CD4-positive, CD25-positive, alpha-beta regulatory T cell (primary cell): Measurements from ENCODE around the gene ERFE. TPM values are rescaled to one million over a fixed set of nuclear protein-coding genes. Genes with fewer than 3 reads are reported as not detected.

Source experiments
- ATAC-seq, 2 donors: fragments of 150-1000 bp; cut with Tn5 transposase; one replicate each; pipeline ENCODE4 v1.10.0; 2021; ENCODE audit warnings: low read depth in 2 of 2, moderate number of reproducible peaks in 2 of 2, moderate library complexity in 1 of 2
- DNase-seq, 3 donors: peaks; one replicate each; pipeline versions ENCODE4 v3.0.0 to v3.0.0-alpha.2; 2012 to 2022; ENCODE audit warnings: mixed read lengths in 1 of 3
- H3K27ac ChIP-seq: one replicate; pipeline ENCODE4 v1.7.0; 2013; ENCODE audit warnings: mild to moderate bottlenecking, low read length; ENCODE audit not compliant: insufficient read depth, poor library complexity, severe bottlenecking
- H3K27me3 ChIP-seq: one replicate; pipeline ENCODE4 v1.7.0; 2013; ENCODE audit warnings: low read length; ENCODE audit not compliant: control insufficient read depth, insufficient read depth
- H3K36me3 ChIP-seq: one replicate; pipeline ENCODE4 v1.7.0; 2013; ENCODE audit warnings: mild to moderate bottlenecking, low read length, moderate library complexity; ENCODE audit not compliant: control insufficient read depth, insufficient read depth
- H3K4me1 ChIP-seq: 2 replicates; pipeline ENCODE4 v1.7.0; 2013; ENCODE audit warnings: mild to moderate bottlenecking, low read length; ENCODE audit not compliant: insufficient read depth, control insufficient read depth, poor library complexity, severe bottlenecking
- H3K4me3 ChIP-seq: one replicate; pipeline ENCODE4 v1.7.0; 2013; ENCODE audit warnings: low read depth, mild to moderate bottlenecking, low read length, moderate library complexity
- H3K9me3 ChIP-seq, 2 experiments: 1 replicate in 1 of 2; 2 replicates in 1 of 2; pipeline ENCODE4 v1.7.0; 2013; ENCODE audit warnings: low read length in 2 of 2, mild to moderate bottlenecking in 1 of 2, moderate library complexity in 1 of 2; ENCODE audit not compliant: control insufficient read depth in 2 of 2
- H3K27ac Mint-ChIP-seq, 3 donors: one replicate each; pipeline ENCODE4 v1.8.0; 2020 to 2022; ENCODE audit warnings: mild to moderate bottlenecking in 3 of 3, mixed read lengths in 3 of 3, moderate library complexity in 2 of 3
- H3K27me3 Mint-ChIP-seq: one replicate; pipeline ENCODE4 v1.8.0; 2022; ENCODE audit warnings: mild to moderate bottlenecking, mixed read lengths
- H3K36me3 Mint-ChIP-seq: one replicate; pipeline ENCODE4 v1.8.0; 2020; ENCODE audit warnings: mixed read lengths
- H3K4me1 Mint-ChIP-seq, 4 donors: one replicate each; pipeline ENCODE4 v1.8.0; 2020 to 2022; ENCODE audit warnings: mixed read lengths in 4 of 4, mild to moderate bottlenecking in 1 of 4
- H3K4me3 Mint-ChIP-seq, 4 donors: one replicate each; pipeline ENCODE4 v1.8.0; 2020 to 2022; ENCODE audit warnings: mild to moderate bottlenecking in 4 of 4, mixed read lengths in 4 of 4, moderate library complexity in 3 of 4
- H3K9me3 Mint-ChIP-seq, 7 donors: one replicate each; pipeline ENCODE4 v1.8.0; 2020 to 2022; ENCODE audit warnings: mixed read lengths in 7 of 7, mild to moderate bottlenecking in 3 of 7, moderate library complexity in 2 of 7
- polyA plus RNA-seq, 4 donors: library from polyadenylated mRNA; unstranded; fragments of 300-500 nt; fragmentation: Illumina TruSeq; gene quantifications; one replicate each; pipeline ENCODE4 v1.2.3, GENCODE V29; 2021
- total RNA-seq: library from RNA; stranded (reverse); gene quantifications from one replicate; pipeline ENCODE4 v1.2.3, GENCODE V29; 2022

Gene ERFE
- total and polyA plus RNA-seq, 5 donors from 2014 or later, result 0.29 TPM; not detected in 4

DNA sequence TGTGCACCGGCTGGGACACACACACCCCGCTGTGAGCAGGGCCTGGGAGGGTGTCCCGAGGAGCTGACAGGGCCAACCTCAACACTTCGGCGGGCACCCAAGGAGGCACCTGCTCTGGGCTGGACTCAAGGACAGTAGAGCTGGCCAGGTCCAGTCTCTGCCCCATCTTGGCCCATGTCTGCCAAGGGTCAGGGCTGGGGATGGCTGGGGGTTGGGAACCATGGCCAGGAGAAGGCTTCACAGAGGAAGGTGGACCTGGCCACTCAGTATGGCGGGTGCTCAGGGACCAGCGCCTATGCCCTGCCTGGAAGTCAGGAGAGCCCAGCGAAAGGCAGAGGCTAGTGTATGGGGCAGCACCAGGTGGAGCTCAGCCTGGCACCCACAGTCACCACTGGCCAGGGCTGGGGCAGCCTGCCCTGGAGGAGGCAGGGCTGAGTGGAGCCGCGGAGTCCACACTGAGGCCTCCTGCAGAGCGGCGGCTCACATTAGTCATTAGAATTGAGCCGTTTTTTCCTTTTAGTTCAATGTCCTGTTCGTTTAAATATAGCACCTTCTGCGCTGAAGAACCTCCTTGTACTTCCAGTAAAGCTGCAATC is 4.2 kb downstream of the ERFE start:
- H3K36me3 Mint-ChIP-seq, result no peaks in the 10 kb centered on the region
- no peak overlapping the region for H3K27ac Mint-ChIP-seq
- no peak overlapping the region for H3K4me3 Mint-ChIP-seq
- H3K27ac ChIP-seq, result no peak overlapping the region
- peaks cover 0 to 12% (median 2%) of the 10 kb centered on the region in 4 donors for H3K4me1 Mint-ChIP-seq
- peaks cover 42% of the 10 kb centered on the region for H3K27me3 Mint-ChIP-seq
- H3K4me3 ChIP-seq, result no peak overlapping the region
- DNase-seq, result no peak
- no peaks in the 10 kb centered on the region for H3K27me3 ChIP-seq
- peaks cover 6% of the 10 kb centered on the region for H3K4me1 ChIP-seq
- no peak for ATAC-seq
- H3K9me3 ChIP-seq, result no peaks in the 10 kb centered on the region
- H3K36me3 ChIP-seq, result peaks cover 2% of the 10 kb centered on the region
- H3K9me3 Mint-ChIP-seq, result peaks cover 0 to 1% (median 0%) of the 10 kb centered on the region in 7 donors

DNA sequence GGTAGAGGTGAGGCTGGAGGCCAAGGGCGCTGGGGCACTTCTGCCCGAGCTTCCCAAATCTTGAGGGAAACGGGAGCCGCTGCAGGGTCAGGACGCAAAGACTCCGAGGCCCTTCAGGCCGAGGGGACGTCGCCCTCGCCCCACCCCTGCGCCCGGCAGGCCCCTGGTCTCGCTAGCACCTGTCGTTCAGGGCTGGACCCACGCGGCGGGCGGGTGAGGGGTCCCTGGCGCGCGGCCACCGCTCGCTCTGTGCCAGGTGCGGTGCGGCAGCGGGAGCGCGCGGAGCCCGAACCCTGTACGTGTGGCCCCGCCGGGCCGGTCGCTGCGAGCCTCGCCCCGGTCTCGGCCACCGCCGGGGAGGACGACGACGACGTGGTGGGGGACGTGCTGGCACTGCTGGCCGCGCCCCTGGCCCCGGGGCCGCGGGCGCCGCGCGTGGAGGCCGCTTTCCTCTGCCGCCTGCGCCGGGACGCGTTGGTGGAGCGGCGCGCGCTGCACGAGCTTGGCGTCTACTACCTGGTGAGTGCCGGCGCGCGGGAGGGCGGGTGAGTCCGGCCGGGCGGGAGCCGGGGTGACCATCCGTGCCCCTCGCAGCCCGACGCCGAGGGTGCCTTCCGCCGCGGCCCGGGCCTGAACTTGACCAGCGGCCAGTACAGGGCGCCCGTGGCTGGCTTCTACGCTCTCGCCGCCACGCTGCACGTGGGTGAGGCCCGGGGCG is 4.9 kb downstream of the ERFE start:
- Histone ChIP-seq H3K36me3 (peaks cover 7% of the 10 kb centered on the region), H3K27me3 (no peaks in the 10 kb centered on the region), H3K27ac (no peak overlapping the region), H3K4me1 (peaks cover 6% of the 10 kb centered on the region), H3K4me3 (no peak overlapping the region), H3K9me3 (no peaks in the 10 kb centered on the region)
- Mint-ChIP-seq H3K9me3 (peaks cover 0 to 1% (median 0%) of the 10 kb centered on the region in 7 donors), H3K36me3 (peaks cover 3% of the 10 kb centered on the region), H3K27ac (no peak overlapping the region), H3K27me3 (peaks cover 42% of the 10 kb centered on the region), H3K4me3 (no peak overlapping the region), H3K4me1 (peaks cover 0 to 12% (median 2%) of the 10 kb centered on the region in 4 donors)
- no peak for ATAC-seq
- no peak for DNase-seq

DNA sequence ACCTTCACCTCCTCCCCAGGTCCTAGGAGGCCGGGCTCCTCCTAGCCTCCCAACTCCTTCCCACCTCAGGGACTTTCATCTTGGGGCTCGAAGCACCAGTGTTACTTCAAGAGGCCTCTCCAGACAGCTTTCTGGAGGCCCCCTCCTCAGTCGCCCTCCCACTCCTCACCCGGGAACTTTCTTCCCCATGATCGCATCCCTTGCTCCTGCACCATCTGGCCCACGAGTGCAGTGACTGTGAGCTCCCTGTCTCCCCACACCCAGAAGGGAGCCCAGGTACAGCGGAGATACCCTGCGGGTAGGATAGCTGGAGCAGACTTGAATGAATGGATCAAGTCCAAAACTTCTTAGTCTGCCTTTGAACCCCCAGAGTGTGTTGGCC is 6.1 kb downstream of the ERFE start:
- H3K4me1 ChIP-seq, result no peaks in the 10 kb centered on the region
- H3K27me3 ChIP-seq, result no peaks in the 10 kb centered on the region
- no peak overlapping the region for H3K27ac ChIP-seq
- Mint-ChIP-seq H3K27ac (no peak overlapping the region), H3K27me3 (peaks cover 34% of the 10 kb centered on the region), H3K9me3 (peaks cover 0 to 1% (median 0%) of the 10 kb centered on the region in 7 donors), H3K4me1 (peaks cover 0 to 6% (median 0%) of the 10 kb centered on the region in 4 donors), H3K4me3 (peak overlapping the region in 2 of 4 donors; percentile 32 to 35), H3K36me3 (peaks cover 6% of the 10 kb centered on the region)
- peaks cover 19% of the 10 kb centered on the region for H3K36me3 ChIP-seq
- H3K9me3 ChIP-seq, result no peaks in the 10 kb centered on the region
- H3K4me3 ChIP-seq, result no peak overlapping the region
- DNase-seq, result no peak
- ATAC-seq, result no peak

DNA sequence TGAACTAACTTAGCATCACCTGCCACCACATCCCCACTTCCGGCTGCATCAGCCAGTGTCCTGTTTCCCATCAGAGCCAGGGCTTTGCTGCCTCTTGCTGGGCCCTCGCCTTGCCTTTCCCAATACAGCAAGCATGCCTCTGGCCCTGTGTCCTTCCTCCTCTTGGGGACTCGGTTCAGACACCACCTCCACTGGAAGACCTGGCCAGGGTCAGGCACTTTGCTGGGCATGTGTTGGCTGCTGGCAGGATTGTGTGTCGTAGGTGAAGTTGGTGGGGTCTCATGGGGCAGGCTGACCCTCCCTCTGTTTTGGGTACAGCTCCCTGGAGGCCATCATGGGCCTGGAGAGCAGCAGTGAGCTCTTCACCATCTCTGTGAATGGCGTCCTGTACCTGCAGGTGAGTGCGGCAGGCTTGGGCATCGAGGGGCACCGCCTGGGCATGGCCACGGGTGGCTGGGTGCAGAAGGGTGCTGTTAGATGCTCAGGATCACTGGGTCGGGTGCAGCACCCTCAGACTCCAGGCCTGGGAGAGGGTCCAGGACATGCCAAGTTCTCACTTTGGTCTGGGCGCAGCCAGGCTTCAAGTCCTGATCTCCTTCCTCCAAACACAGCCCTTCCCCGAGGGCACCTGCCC is 6.6 kb downstream of the ERFE start:
- Mint-ChIP-seq H3K27ac (no peak overlapping the region), H3K4me1 (peaks cover 0 to 6% (median 0%) of the 10 kb centered on the region in 4 donors), H3K4me3 (no peak overlapping the region), H3K36me3 (peaks cover 9% of the 10 kb centered on the region), H3K27me3 (peaks cover 32% of the 10 kb centered on the region), H3K9me3 (peaks cover 0 to under 1% (median 0%) of the 10 kb centered on the region in 7 donors)
- Histone ChIP-seq H3K4me1 (no peaks in the 10 kb centered on the region), H3K27me3 (no peaks in the 10 kb centered on the region), H3K4me3 (no peak overlapping the region), H3K9me3 (no peaks in the 10 kb centered on the region), H3K27ac (no peak overlapping the region), H3K36me3 (peaks cover 24% of the 10 kb centered on the region)
- DNase-seq (no peak), ATAC-seq (no peak)

DNA sequence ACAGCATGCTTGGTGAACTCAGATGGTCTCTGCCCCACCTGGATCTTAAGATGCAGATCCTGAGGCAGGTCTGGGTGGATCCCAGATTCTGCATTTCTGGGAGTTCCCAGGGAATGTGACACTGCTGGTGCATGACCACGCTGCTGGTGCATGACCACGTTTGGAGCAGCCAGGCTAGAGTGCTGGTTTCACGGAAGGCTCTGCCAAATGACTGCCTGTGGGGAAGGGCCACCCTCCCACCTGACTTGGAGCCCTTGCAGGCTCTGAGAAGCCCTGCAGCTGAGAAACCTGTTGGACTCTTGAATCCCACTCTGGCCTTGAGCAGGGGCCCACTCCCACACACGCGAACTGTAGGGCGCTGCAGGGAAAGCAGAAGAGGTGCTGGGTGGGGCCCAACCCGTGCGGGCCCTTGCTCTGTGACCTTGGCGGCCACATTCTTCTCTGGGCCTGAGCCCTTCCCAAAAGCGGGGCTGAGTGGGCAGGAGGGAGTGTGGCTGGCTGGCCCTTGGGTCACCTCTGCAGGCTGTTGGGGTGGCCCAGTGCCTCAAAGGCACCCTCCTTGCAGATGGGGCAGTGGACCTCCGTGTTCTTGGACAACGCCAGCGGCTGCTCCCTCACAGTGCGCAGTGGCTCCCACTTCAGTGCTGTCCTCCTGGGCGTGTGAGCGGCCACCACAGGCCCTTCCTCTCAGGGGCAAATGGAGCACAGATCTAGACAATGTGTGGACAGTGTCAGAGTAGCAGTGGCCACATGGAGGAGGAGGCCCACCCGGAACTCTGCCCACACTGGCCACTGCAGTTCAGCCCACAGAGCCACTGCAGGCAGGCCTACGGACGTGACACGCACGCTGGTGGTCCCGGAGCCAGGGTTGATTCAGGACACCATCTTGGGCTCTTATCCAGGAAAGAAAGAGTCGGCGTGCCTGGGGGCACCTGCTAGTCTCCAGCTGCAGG is 7.9 kb downstream of the ERFE start:
- Histone ChIP-seq H3K36me3 (peaks cover 32% of the 10 kb centered on the region), H3K4me3 (no peak overlapping the region), H3K27ac (no peak overlapping the region), H3K9me3 (no peaks in the 10 kb centered on the region), H3K4me1 (no peaks in the 10 kb centered on the region), H3K27me3 (no peaks in the 10 kb centered on the region)
- H3K4me1 Mint-ChIP-seq, result peaks cover 0 to 3% (median 2%) of the 10 kb centered on the region in 4 donors
- H3K27me3 Mint-ChIP-seq, result peaks cover 19% of the 10 kb centered on the region
- H3K27ac Mint-ChIP-seq, result no peak overlapping the region
- H3K9me3 Mint-ChIP-seq, result no peaks in the 10 kb centered on the region
- H3K4me3 Mint-ChIP-seq, result no peak overlapping the region
- ATAC-seq (no peak), DNase-seq (no peak)
- H3K36me3 Mint-ChIP-seq, result peaks cover 16% of the 10 kb centered on the region

DNA sequence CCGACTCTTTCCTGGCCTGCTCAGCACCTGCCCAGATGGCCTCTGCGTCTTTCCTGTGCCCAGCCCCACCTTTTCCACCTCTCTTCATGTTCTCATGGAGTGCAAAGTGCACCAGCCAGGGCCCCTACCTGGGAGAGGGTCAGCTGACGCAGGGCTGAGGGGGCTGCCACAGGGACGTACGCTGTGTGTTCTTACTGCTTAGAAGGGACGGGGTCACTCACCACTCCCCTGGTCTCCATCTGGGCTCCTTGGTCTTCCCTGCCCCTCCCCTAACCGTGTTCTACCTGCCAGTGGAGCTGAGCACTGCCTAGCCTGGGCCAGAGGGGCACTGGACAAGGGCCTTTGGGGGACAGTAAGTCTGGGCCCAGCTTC is 8.6 kb downstream of the ERFE start:
- no peak overlapping the region for H3K4me3 Mint-ChIP-seq
- H3K9me3 Mint-ChIP-seq, result no peaks in the 10 kb centered on the region
- H3K9me3 ChIP-seq, result no peaks in the 10 kb centered on the region
- H3K4me1 ChIP-seq, result no peaks in the 10 kb centered on the region
- H3K27me3 Mint-ChIP-seq, result peaks cover 13% of the 10 kb centered on the region
- ATAC-seq (no peak), DNase-seq (no peak)
- H3K27me3 ChIP-seq, result no peaks in the 10 kb centered on the region
- H3K4me3 ChIP-seq, result no peak overlapping the region
- H3K36me3 ChIP-seq, result peaks cover 38% of the 10 kb centered on the region
- H3K27ac ChIP-seq, result no peak overlapping the region
- H3K36me3 Mint-ChIP-seq, result peaks cover 23% of the 10 kb centered on the region
- H3K4me1 Mint-ChIP-seq, result peaks cover 0 to 3% (median 2%) of the 10 kb centered on the region in 4 donors
- no peak overlapping the region for H3K27ac Mint-ChIP-seq

DNA sequence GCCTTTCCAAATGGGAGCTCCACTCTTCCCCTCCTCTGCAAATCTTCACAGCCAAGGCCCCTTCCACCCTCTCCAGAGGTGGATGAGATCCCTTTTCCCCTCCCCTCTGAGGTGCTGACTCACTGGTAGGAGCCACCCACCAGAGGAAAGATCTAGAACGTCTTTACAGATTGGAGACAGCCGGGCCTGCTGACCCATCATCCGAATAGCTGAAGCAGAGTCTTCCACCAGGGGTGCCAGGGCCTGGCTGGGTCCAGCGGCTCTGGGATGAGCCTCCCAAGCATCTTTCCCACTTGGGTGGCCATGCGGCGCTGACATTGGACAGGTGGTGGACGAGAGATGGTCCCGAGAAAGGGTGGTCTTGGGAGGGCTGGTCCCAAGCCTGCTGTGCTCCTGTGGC is 9.0 kb downstream of the ERFE start:
- H3K9me3 Mint-ChIP-seq, result no peaks in the 10 kb centered on the region
- H3K36me3 Mint-ChIP-seq, result peaks cover 27% of the 10 kb centered on the region
- no peaks in the 10 kb centered on the region for H3K4me1 ChIP-seq
- no peak overlapping the region for H3K4me3 ChIP-seq
- no peak for DNase-seq
- peaks cover 12% of the 10 kb centered on the region for H3K27me3 Mint-ChIP-seq
- H3K4me3 Mint-ChIP-seq, result no peak overlapping the region
- peaks cover 0 to 3% (median 2%) of the 10 kb centered on the region in 4 donors for H3K4me1 Mint-ChIP-seq
- H3K9me3 ChIP-seq, result no peaks in the 10 kb centered on the region
- no peak overlapping the region for H3K27ac Mint-ChIP-seq
- H3K36me3 ChIP-seq, result peaks cover 42% of the 10 kb centered on the region
- H3K27me3 ChIP-seq, result no peaks in the 10 kb centered on the region
- no peak overlapping the region for H3K27ac ChIP-seq
- ATAC-seq, result no peak
